Epithelial cell of esophagus (primary cell): Measurements from ENCODE around the gene CNTN1.

ENCODE experiments used
- DNase-seq: peaks from one replicate; pipeline ENCODE4 v3.0.0; 2010; ENCODE audit warnings: low read depth
- H3K4me3 ChIP-seq: 2 replicates; pipeline ENCODE4 v1.5.1; 2011; ENCODE audit warnings: mild to moderate bottlenecking, low read length, control low read depth
- CTCF ChIP-seq: IDR thresholded peaks from 2 replicates; pipeline ENCODE4 v1.5.1; 2011; ENCODE audit warnings: low read depth, mild to moderate bottlenecking, low read length, control low read depth, inconsistent platforms; ENCODE audit not compliant: insufficient read depth; ENCODE audit errors: missing control alignments

CNTN1 gene

GRCh38 chr12:40697566-40698259 is 5.5 kb downstream of the CNTN1 start:
- no peak for TF ChIP-seq CTCF
- H3K4me3 ChIP-seq: no peak overlapping the region
- peak; percentile 93 for DNase-seq

GRCh38 chr12:40701756-40702155 is 9.5 kb downstream of the CNTN1 start:
- no peak overlapping the region for H3K4me3 ChIP-seq
- TF ChIP-seq CTCF: no peak
- no peak for DNase-seq

- DNase-seq: no peak
- no peak for TF ChIP-seq CTCF
- no peak overlapping the region for H3K4me3 ChIP-seq
Measured at GRCh38 chr12:40711121-40711520, 18.9 kb downstream of the CNTN1 start.

GRCh38 chr12:40714636-40715035 is 22.4 kb downstream of the CNTN1 start:
- DNase-seq: no peak
- no peak overlapping the region for H3K4me3 ChIP-seq
- TF ChIP-seq CTCF: no peak

GRCh38 chr12:40716037-40716436 is 23.8 kb downstream of the CNTN1 start:
- TF ChIP-seq CTCF: no peak
- no peak overlapping the region for H3K4me3 ChIP-seq
- DNase-seq: no peak

GRCh38 chr12:40717576-40717975 is 25.3 kb downstream of the CNTN1 start:
- TF ChIP-seq CTCF: no peak
- no peak overlapping the region for H3K4me3 ChIP-seq
- DNase-seq: no peak

GRCh38 chr12:40718878-40719372 is 26.7 kb downstream of the CNTN1 start:
- no peak for TF ChIP-seq CTCF
- DNase-seq: no peak
- H3K4me3 ChIP-seq: no peak overlapping the region
